GM23338 (cell line): ENCODE results near the gene DRAM1.

ENCODE experiments used
- JUNB ChIP-seq: IDR thresholded peaks from one replicate; pipeline ENCODE4 v1.6.1; 2016; ENCODE audit warnings: antibody characterized with exemption; ENCODE audit not compliant: unreplicated experiment
- POLR2AphosphoS5 ChIP-seq: IDR thresholded peaks from 2 replicates; pipeline ENCODE4 v1.6.1; 2016; ENCODE audit warnings: antibody characterized with exemption, low read depth
- TF ChIP-seq, protein P1 (sequence below), 2 experiments: fragments of 200-600 bp in 1 of 2; sonication (generic) in 1 of 2; conservative IDR thresholded peaks; 2 replicates each; pipeline versions ENCODE4 v1.5.1 to v1.6.1; 2016 to 2017; ENCODE audit warnings: antibody characterized with exemption in 2 of 2, low read depth in 2 of 2, mild to moderate bottlenecking in 2 of 2, moderate library complexity in 1 of 2

- TF ChIP-seq, protein P1, sequence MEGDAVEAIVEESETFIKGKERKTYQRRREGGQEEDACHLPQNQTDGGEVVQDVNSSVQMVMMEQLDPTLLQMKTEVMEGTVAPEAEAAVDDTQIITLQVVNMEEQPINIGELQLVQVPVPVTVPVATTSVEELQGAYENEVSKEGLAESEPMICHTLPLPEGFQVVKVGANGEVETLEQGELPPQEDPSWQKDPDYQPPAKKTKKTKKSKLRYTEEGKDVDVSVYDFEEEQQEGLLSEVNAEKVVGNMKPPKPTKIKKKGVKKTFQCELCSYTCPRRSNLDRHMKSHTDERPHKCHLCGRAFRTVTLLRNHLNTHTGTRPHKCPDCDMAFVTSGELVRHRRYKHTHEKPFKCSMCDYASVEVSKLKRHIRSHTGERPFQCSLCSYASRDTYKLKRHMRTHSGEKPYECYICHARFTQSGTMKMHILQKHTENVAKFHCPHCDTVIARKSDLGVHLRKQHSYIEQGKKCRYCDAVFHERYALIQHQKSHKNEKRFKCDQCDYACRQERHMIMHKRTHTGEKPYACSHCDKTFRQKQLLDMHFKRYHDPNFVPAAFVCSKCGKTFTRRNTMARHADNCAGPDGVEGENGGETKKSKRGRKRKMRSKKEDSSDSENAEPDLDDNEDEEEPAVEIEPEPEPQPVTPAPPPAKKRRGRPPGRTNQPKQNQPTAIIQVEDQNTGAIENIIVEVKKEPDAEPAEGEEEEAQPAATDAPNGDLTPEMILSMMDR (conservative IDR thresholded peaks at IDR 0.05; ENCODE audit: low read depth in 2 of 2): no peak
- TF ChIP-seq JUNB: no peak
- no peak for TF ChIP-seq POLR2AphosphoS5
Observed at GRCh38 chr12:101891462-101891971, 14.1 kb downstream of the DRAM1 start.
